K562 (cell line): ENCODE measurements around the gene URB2. TPM values are rescaled to one million over a fixed set of nuclear protein-coding genes. Genes with fewer than 3 reads are reported as not detected.

ENCODE experiments used
- ATAC-seq: fragments of 200-7000 bp; cut with Tn5 transposase; 3 replicates; pipeline ENCODE4 v1.9.1; 2020; ENCODE audit warnings: moderate library complexity
- BruUV-seq: library from RNA; stranded (reverse); fragments of 400-500 nt; replicated peaks from 2 replicates; lab custom pipeline; 2021; lab: Mats Ljungman, UMichigan
- CTCF ChIA-PET: fragments of 300-600 bp; formaldehyde crosslinking; extraction: SDS; loops from one replicate; lab custom pipeline; 2021; ENCODE audit warnings: low intra/inter-chr PET ratio; lab: Yijun Ruan, JAX
- POLR2A ChIA-PET: fragments of 300-600, 350-650 bp; sonication (Branson Sonifier 250); formaldehyde crosslinking; extraction: SDS; loops from one replicate; lab custom pipeline; 2021; ENCODE audit warnings: antibody characterized with exemption, inconsistent platforms; lab: Yijun Ruan, JAX
- DNase-seq, 4 experiments: peaks; one replicate each; pipeline versions ENCODE4 v3.0.0 to v3.0.0-alpha.2; 2011 to 2018; ENCODE audit warnings: low spot score in 3 of 4, mixed read lengths in 3 of 4; ENCODE audit errors: extremely low read depth in 1 of 4
- FAIRE-seq: peaks from 2 replicates; lab custom pipeline; 2011; peaks lifted over from hg19 to GRCh38; lab: Jason Lieb, UNC
- H2AFZ ChIP-seq: 2 replicates; pipeline ENCODE4 v1.6.0; 2011; ENCODE audit warnings: low read depth, low read length, control low read depth, inconsistent platforms
- H3K27ac ChIP-seq: fragments of 200-600 bp; 3 replicates; pipeline ENCODE4 v1.8.0; 2011; ENCODE audit warnings: low read depth, mild to moderate bottlenecking, control low read depth, inconsistent platforms, low read length, moderate library complexity, mixed read lengths; ENCODE audit errors: extremely low read depth
- H3K27me3 ChIP-seq, 2 experiments: fragments of 300-600 bp in 1 of 2; 2 replicates in 1 of 2; 3 replicates in 1 of 2; pipeline versions ENCODE4 v1.6.0 to v1.8.0; 2011; ENCODE audit warnings: inconsistent platforms in 2 of 2, low read length in 2 of 2, mild to moderate bottlenecking in 1 of 2, mixed read lengths in 1 of 2, moderate library complexity in 1 of 2; ENCODE audit not compliant: control insufficient read depth in 2 of 2, insufficient read depth in 2 of 2
- H3K36me3 ChIP-seq: fragments of 300-600 bp; 3 replicates; pipeline ENCODE4 v1.8.0; 2011; ENCODE audit warnings: mild to moderate bottlenecking, low read length, inconsistent platforms; ENCODE audit not compliant: control insufficient read depth, insufficient read depth
- H3K4me1 ChIP-seq, 2 experiments: fragments of 200-600 bp in 1 of 2; replicated peaks in 1 of 2; 2 replicates in 1 of 2; 3 replicates in 1 of 2; pipeline versions ENCODE4 v1.5.1 to v1.8.0; 2011; ENCODE audit warnings: inconsistent platforms in 2 of 2, low read length in 2 of 2, mild to moderate bottlenecking in 1 of 2, mixed read lengths in 1 of 2, moderate library complexity in 1 of 2; ENCODE audit not compliant: control insufficient read depth in 2 of 2, insufficient read depth in 2 of 2
- H3K4me2 ChIP-seq: 2 replicates; pipeline ENCODE4 v1.6.1; 2011; ENCODE audit warnings: low read length, control low read depth, inconsistent platforms, mixed read lengths; ENCODE audit not compliant: insufficient read depth
- H3K4me3 ChIP-seq: fragments of 200-600 bp; sonication (generic), shearing (Covaris generic); 2 replicates; pipeline ENCODE4 v1.5.1; 2016; ENCODE audit warnings: control low read depth, inconsistent platforms
- H3K79me2 ChIP-seq: fragments of 200-600 bp; 3 replicates; pipeline ENCODE4 v1.8.0; 2011; ENCODE audit warnings: low read length, inconsistent platforms; ENCODE audit not compliant: control insufficient read depth, insufficient read depth
- H3K9ac ChIP-seq, 2 experiments: 2 replicates each; pipeline versions ENCODE4 v1.6.0 to v1.6.1; 2011; ENCODE audit warnings: low read depth in 2 of 2, low read length in 2 of 2, control low read depth in 1 of 2, inconsistent platforms in 1 of 2, mild to moderate bottlenecking in 1 of 2, mixed read lengths in 1 of 2; ENCODE audit not compliant: insufficient read depth in 1 of 2
- H3K9me1 ChIP-seq: one replicate; pipeline ENCODE4 v1.6.0; 2011; ENCODE audit warnings: inconsistent platforms, mild to moderate bottlenecking, low read length, moderate library complexity; ENCODE audit not compliant: control insufficient read depth, insufficient read depth
- H3K9me3 ChIP-seq: replicated peaks from 2 replicates; pipeline ENCODE4 v1.5.1; 2011; ENCODE audit warnings: low read depth, low read length, inconsistent platforms; ENCODE audit not compliant: control insufficient read depth, insufficient read depth
- H4K20me1 ChIP-seq: replicated peaks from 2 replicates; pipeline ENCODE4 v1.6.1; 2011; ENCODE audit warnings: low read length, inconsistent platforms, mixed read lengths; ENCODE audit not compliant: control insufficient read depth, insufficient read depth
- BRD4 ChIP-seq: fragments of 200-600 bp; sonication (generic); IDR thresholded peaks from 2 replicates; pipeline ENCODE4 v1.6.1; 2017; ENCODE audit warnings: inconsistent platforms
- EWSR1 ChIP-seq: fragments of 450-650 bp; IDR thresholded peaks from 2 replicates; pipeline ENCODE4 v1.6.1; 2018; ENCODE audit warnings: borderline replicate concordance, mild to moderate bottlenecking, low read depth, moderate library complexity; ENCODE audit not compliant: partially characterized antibody
- GATA2 ChIP-seq: sonication (generic); formaldehyde crosslinking; IDR thresholded peaks from 2 replicates; pipeline ENCODE4 v1.4.0; 2020; ENCODE audit warnings: mild to moderate bottlenecking, missing genetic modification reagents
- HDGF ChIP-seq: fragments of 450-650 bp; IDR thresholded peaks from 2 replicates; pipeline ENCODE4 v1.6.1; 2016
- KLF13 ChIP-seq: fragments of 450-650 bp; IDR thresholded peaks from 2 replicates; pipeline ENCODE4 v1.6.1; 2016; ENCODE audit warnings: missing genetic modification characterization, low read depth, mild to moderate bottlenecking, missing compliant biosample characterization, moderate library complexity, borderline replicate concordance
- NRF1 ChIP-seq, 2 experiments: fragments of 450-650 bp; IDR thresholded peaks in 1 of 2; conservative IDR thresholded peaks in 1 of 2; 2 replicates each; pipeline ENCODE4 v1.6.1; 2014; ENCODE audit warnings: mild to moderate bottlenecking in 2 of 2
- POLR2G ChIP-seq: fragments of 200-400 bp; formaldehyde crosslinking; IDR thresholded peaks from 2 replicates; pipeline ENCODE4 v1.6.1; 2017; ENCODE audit warnings: low read depth, mild to moderate bottlenecking, antibody characterized with exemption, low read length, moderate library complexity
- POU5F1 ChIP-seq: fragments of 150-350 bp; IDR thresholded peaks from 2 replicates; pipeline ENCODE4 v1.6.1; 2014; ENCODE audit warnings: borderline replicate concordance, low read length, low read depth, mild to moderate bottlenecking; ENCODE audit not compliant: partially characterized antibody
- TCF7 ChIP-seq: sonication (generic); IDR thresholded peaks from 2 replicates; pipeline ENCODE4 v1.6.1; 2016; ENCODE audit warnings: antibody characterized with exemption, borderline replicate concordance
- TEAD2 ChIP-seq: fragments of 450-650 bp; IDR thresholded peaks from 2 replicates; pipeline ENCODE4 v1.6.1; 2016; ENCODE audit warnings: missing genetic modification characterization, control low read depth, missing compliant biosample characterization
- THRAP3 ChIP-seq: fragments of 450-650 bp; IDR thresholded peaks from 2 replicates; pipeline ENCODE4 v1.6.1; 2016; ENCODE audit warnings: mild to moderate bottlenecking, inconsistent platforms, borderline replicate concordance
- XRCC3 ChIP-seq: fragments of 450-650 bp; IDR thresholded peaks from 2 replicates; pipeline ENCODE4 v1.6.1; 2017; ENCODE audit warnings: mild to moderate bottlenecking, moderate library complexity
- ZNF212 ChIP-seq: fragments of 450-650 bp; formaldehyde crosslinking; IDR thresholded peaks from 2 replicates; pipeline ENCODE4 v1.4.0; 2020; ENCODE audit warnings: mild to moderate bottlenecking
- ZNF699 ChIP-seq: fragments of 250-450 bp; sonication (Bioruptor Pico); IDR thresholded peaks from 2 replicates; pipeline ENCODE4 v1.8.0; 2021; ENCODE audit warnings: mild to moderate bottlenecking, moderate library complexity; ENCODE audit not compliant: insufficient replicate concordance
- ZNF75A ChIP-seq: fragments of 450-650 bp; formaldehyde crosslinking; IDR thresholded peaks from 2 replicates; pipeline ENCODE4 v1.4.0; 2020; ENCODE audit warnings: mild to moderate bottlenecking
- WGBS: fragments of 100-300 bp; shearing (Covaris generic); methylation state at CpG from one replicate; pipeline ENCODE4 v1.1.6; 2016; ENCODE audit warnings: low coverage, mixed read lengths; ENCODE audit not compliant: insufficient coverage; ENCODE audit errors: missing lambda C conversion rate; 5-methylcytosine and 5-hydroxymethylcytosine counted together
- in situ Hi-C: fragments of 300-500 bp; cut with MboI; formaldehyde crosslinking; loops from 4 replicates; pipeline ENCODE4 v1.15.0; 2018; ENCODE audit warnings: inconsistent platforms, mixed read lengths
- intact Hi-C: fragments of 100-400 bp; cut with micrococcal nuclease; formaldehyde crosslinking; loops from 2 replicates; pipeline ENCODE4 v1.14.2; 2022
- polyA plus RNA-seq, 8 experiments: library from polyadenylated mRNA; depleted of rRNA in 4 of 8; stranded (reverse) in 5 of 8; unstranded in 3 of 8; fragments of >200 nt; fragmentation: Nextera tagmentation in 2 of 8; fragmentation: Illumina TruSeq in 1 of 8; extraction: Ambion mirVana in 2 of 8; extraction: Trizol in 1 of 8; gene quantifications; 2 replicates each; pipeline versions ENCODE4 v1.2.1 to v1.2.3, GENCODE V29; 2011 to 2014; ENCODE audit warnings: inconsistent platforms in 1 of 8, missing spikeins in 1 of 8
- total RNA-seq, 7 experiments: library from RNA; depleted of rRNA in 6 of 7; stranded (reverse); fragments of >200 nt in 6 of 7; fragmentation: Illumina TruSeq in 2 of 7; extraction: Trizol in 2 of 7; gene quantifications; 2 replicates each; pipeline versions ENCODE4 v1.2.1 to v1.2.3, GENCODE V29; 2011 to 2021; ENCODE audit warnings: low replicate concordance in 1 of 7
- TF ChIP-seq, protein P1 (sequence below): fragments of 200-800 bp; sonication (Bioruptor generic); IDR thresholded peaks from 2 replicates; pipeline ENCODE4 v1.6.1; 2017; ENCODE audit warnings: missing genetic modification characterization, missing compliant biosample characterization
- TF ChIP-seq, protein P2 (sequence below): fragments of 250-450 bp; sonication (Bioruptor Pico); IDR thresholded peaks from 2 replicates; pipeline ENCODE4 v1.8.0; 2022; ENCODE audit warnings: moderate library complexity, mild to moderate bottlenecking, inconsistent platforms
- TF ChIP-seq, protein P3 (sequence below): sonication (generic); formaldehyde crosslinking; IDR thresholded peaks from 2 replicates; pipeline ENCODE4 v1.8.0; 2022; ENCODE audit warnings: mild to moderate bottlenecking, low read depth, missing genetic modification reagents
- TF ChIP-seq, protein P4 (sequence below): sonication (generic); formaldehyde crosslinking; IDR thresholded peaks from 2 replicates; pipeline ENCODE4 v1.8.1; 2023; ENCODE audit warnings: mild to moderate bottlenecking, missing genetic modification reagents

Gene URB2
- total and polyA plus RNA-seq, 9 of the 15 experiments (the other 6 are each of a cell fraction or from before 2014, with no cell fraction given), result 2.8 to 28.3 (median 19.0) TPM

DNA sequence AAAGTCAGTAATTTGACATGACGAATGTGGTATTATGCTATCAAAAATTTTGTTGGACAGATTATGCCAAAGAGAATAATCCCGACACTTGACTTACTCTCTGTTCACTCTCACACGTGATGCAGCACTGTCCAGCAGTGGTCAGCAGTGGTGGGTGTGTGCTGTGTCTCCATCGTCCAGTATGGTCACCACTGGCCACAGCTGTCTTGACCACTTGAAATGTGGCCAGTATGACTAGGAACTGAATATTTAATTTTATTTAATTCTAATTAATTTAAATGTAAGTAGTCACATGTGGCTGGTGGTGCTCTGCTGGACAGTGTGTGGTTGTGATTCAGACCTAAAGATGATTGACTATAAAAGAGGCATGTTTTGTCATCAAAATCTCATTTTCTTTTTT lies 24.0 kb downstream of the URB2 start:
- Histone ChIP-seq H2AFZ (no peak overlapping the region), H3K9me1 (no peaks in the 10 kb centered on the region), H3K27me3 (no peaks in the 10 kb centered on the region), H3K4me2 (no peak overlapping the region), H3K36me3 (peaks cover 97% of the 10 kb centered on the region), H3K4me3 (no peak overlapping the region), H3K4me1 (no peaks in the 10 kb centered on the region), H3K27ac (no peak overlapping the region), H4K20me1 (no peaks in the 10 kb centered on the region; the same call in 1 of the 2 replicates), H3K9me3 (no peaks in the 10 kb centered on the region), H3K79me2 (no peaks in the 10 kb centered on the region), H3K9ac (no peak overlapping the region)
- ChIA-PET CTCF (no interaction called here), POLR2A (no interaction called here)
- no TSS peak for BruUV-seq
- FAIRE-seq (no peak), DNase-seq (no peak), ATAC-seq (no peak)
- WGBS, result 85% methylated on average over 4 of the region's 4 CpGs
- in situ Hi-C loops (no loop called here), intact Hi-C loops (no loop called here)
- no peak for TF ChIP-seq XRCC3
- TF ChIP-seq POLR2G, result no peak
- no peak for TF ChIP-seq EWSR1
- no peak for TF ChIP-seq ZNF212 (CRISPR knock-in tag)
- TF ChIP-seq, protein P1, sequence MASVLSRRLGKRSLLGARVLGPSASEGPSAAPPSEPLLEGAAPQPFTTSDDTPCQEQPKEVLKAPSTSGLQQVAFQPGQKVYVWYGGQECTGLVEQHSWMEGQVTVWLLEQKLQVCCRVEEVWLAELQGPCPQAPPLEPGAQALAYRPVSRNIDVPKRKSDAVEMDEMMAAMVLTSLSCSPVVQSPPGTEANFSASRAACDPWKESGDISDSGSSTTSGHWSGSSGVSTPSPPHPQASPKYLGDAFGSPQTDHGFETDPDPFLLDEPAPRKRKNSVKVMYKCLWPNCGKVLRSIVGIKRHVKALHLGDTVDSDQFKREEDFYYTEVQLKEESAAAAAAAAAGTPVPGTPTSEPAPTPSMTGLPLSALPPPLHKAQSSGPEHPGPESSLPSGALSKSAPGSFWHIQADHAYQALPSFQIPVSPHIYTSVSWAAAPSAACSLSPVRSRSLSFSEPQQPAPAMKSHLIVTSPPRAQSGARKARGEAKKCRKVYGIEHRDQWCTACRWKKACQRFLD (CRISPR knock-in tag), result no peak
- no peak for TF ChIP-seq NRF1 (conservative IDR thresholded peaks at IDR 0.05 in 1 of 2, IDR thresholded peaks at IDR 0.05 in 1 of 2)
- TF ChIP-seq POU5F1, result no peak
- TF ChIP-seq ZNF75A (CRISPR knock-in tag), result no peak
- no peak for TF ChIP-seq THRAP3
- no peak for TF ChIP-seq TEAD2 (tag)
- TF ChIP-seq, protein P2, sequence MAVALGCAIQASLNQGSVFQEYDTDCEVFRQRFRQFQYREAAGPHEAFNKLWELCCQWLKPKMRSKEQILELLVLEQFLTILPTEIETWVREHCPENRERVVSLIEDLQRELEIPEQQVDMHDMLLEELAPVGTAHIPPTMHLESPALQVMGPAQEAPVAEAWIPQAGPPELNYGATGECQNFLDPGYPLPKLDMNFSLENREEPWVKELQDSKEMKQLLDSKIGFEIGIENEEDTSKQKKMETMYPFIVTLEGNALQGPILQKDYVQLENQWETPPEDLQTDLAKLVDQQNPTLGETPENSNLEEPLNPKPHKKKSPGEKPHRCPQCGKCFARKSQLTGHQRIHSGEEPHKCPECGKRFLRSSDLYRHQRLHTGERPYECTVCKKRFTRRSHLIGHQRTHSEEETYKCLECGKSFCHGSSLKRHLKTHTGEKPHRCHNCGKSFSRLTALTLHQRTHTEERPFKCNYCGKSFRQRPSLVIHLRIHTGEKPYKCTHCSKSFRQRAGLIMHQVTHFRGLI, result no peak
- no peak for TF ChIP-seq HDGF
- TF ChIP-seq, protein P3, sequence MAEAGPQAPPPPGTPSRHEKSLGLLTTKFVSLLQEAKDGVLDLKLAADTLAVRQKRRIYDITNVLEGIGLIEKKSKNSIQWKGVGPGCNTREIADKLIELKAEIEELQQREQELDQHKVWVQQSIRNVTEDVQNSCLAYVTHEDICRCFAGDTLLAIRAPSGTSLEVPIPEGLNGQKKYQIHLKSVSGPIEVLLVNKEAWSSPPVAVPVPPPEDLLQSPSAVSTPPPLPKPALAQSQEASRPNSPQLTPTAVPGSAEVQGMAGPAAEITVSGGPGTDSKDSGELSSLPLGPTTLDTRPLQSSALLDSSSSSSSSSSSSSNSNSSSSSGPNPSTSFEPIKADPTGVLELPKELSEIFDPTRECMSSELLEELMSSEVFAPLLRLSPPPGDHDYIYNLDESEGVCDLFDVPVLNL (CRISPR knock-in tag), result no peak
- no peak for TF ChIP-seq TCF7
- TF ChIP-seq, protein P4, sequence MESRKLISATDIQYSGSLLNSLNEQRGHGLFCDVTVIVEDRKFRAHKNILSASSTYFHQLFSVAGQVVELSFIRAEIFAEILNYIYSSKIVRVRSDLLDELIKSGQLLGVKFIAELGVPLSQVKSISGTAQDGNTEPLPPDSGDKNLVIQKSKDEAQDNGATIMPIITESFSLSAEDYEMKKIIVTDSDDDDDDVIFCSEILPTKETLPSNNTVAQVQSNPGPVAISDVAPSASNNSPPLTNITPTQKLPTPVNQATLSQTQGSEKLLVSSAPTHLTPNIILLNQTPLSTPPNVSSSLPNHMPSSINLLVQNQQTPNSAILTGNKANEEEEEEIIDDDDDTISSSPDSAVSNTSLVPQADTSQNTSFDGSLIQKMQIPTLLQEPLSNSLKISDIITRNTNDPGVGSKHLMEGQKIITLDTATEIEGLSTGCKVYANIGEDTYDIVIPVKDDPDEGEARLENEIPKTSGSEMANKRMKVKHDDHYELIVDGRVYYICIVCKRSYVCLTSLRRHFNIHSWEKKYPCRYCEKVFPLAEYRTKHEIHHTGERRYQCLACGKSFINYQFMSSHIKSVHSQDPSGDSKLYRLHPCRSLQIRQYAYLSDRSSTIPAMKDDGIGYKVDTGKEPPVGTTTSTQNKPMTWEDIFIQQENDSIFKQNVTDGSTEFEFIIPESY (CRISPR knock-in tag), result no peak
- TF ChIP-seq KLF13 (tag), result no peak
- TF ChIP-seq BRD4, result no peak
- no peak for TF ChIP-seq GATA2 (CRISPR knock-in tag)
- no peak for TF ChIP-seq ZNF699 (CRISPR knock-in tag)
